Activated naive CD8-positive, alpha-beta T cell (primary cell): Measurements from ENCODE around the gene SET.
A peak's percentile ranks its signal among the peaks of the same experiment; 100 is the strongest.
"Not testable (repeated sequence)": the region's sequence is repeated elsewhere in the genome, so short reads cannot be mapped to it uniquely, and the experiment has no call there.

Experiments
- H3K27ac Mint-ChIP-seq: one replicate; pipeline ENCODE4 v1.8.0; 2021; ENCODE audit warnings: mixed read lengths
- H3K27me3 Mint-ChIP-seq: one replicate; pipeline ENCODE4 v1.8.0; 2021; ENCODE audit warnings: mixed read lengths
- H3K36me3 Mint-ChIP-seq: one replicate; pipeline ENCODE4 v1.8.0; 2021; ENCODE audit warnings: mixed read lengths
- H3K4me1 Mint-ChIP-seq: one replicate; pipeline ENCODE4 v1.8.0; 2021; ENCODE audit warnings: low read depth, mixed read lengths
- H3K4me3 Mint-ChIP-seq: one replicate; pipeline ENCODE4 v1.8.0; 2021; ENCODE audit warnings: mild to moderate bottlenecking, mixed read lengths
- H3K9me3 Mint-ChIP-seq: one replicate; pipeline ENCODE4 v1.8.0; 2021; ENCODE audit warnings: low read depth, mixed read lengths

SET gene

GRCh38 chr9:128677794-128678193 is 11.2 kb upstream of the SET start:
- Mint-ChIP-seq H3K36me3 (peaks cover 3% of the 10 kb centered on the region), H3K4me1 (peaks cover 4% of the 10 kb centered on the region), H3K9me3 (no peaks in the 10 kb centered on the region), H3K4me3 (no peak overlapping the region), H3K27ac (no peak overlapping the region), H3K27me3 (no peaks in the 10 kb centered on the region)

DNA sequence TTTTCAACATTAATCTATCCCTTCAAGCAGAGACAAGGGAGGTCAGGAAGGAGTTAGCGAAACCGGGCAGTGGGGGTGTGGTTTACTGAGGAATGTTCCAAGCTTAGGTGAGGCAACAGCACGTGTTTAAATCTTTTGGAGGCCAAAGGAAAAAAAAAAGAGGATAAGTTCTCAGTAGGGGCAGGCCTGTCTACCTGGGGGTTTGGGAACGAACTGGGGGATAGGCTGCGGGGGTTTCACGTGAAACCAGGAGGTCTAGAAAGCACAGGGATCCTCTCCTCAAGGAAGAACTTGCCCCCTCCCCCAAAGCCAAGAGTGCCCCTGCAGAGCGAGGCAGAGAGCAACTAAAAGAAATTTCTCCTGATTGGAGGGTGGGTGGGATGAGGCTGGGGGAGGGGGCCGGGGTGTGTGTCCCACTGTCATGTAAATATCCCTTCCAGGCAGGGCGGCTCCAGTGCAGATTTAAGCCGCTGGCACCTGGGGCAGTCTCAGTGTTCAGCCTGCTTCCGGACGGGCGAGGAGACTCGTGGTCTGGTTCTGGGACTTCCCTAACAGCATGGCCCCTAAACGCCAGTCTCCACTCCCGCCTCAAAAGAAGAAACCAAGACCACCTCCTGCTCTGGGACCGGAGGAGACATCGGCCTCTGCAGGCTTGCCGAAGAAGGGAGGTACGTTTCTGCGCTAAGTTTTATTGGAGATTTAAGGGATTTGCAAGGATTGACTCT is 5.5 kb upstream of the SET start:
- Mint-ChIP-seq H3K4me1 (peaks cover 52% of the 10 kb centered on the region), H3K27me3 (no peaks in the 10 kb centered on the region), H3K9me3 (no peaks in the 10 kb centered on the region), H3K36me3 (peaks cover 3% of the 10 kb centered on the region), H3K27ac (peak overlapping the region; percentile 98), H3K4me3 (peak overlapping the region; percentile 100)

DNA sequence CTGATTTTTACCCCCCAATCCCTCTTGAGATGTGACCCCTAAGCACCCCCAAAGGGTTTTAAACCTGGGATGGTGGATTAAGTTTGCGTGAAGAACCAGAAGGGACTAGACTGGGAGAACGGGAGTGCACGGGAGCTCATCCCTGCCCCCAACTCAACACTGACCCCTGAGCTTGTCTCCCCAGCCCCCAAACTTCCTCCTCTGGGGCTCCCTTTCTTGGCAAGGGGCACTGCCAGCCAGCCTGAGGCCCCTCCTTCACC is 5.0 kb upstream of the SET start:
- Mint-ChIP-seq H3K27me3 (no peaks in the 10 kb centered on the region), H3K9me3 (no peaks in the 10 kb centered on the region), H3K36me3 (peaks cover 3% of the 10 kb centered on the region), H3K27ac (peak overlapping the region; percentile 98), H3K4me3 (peak overlapping the region; percentile 100), H3K4me1 (peaks cover 52% of the 10 kb centered on the region)

DNA sequence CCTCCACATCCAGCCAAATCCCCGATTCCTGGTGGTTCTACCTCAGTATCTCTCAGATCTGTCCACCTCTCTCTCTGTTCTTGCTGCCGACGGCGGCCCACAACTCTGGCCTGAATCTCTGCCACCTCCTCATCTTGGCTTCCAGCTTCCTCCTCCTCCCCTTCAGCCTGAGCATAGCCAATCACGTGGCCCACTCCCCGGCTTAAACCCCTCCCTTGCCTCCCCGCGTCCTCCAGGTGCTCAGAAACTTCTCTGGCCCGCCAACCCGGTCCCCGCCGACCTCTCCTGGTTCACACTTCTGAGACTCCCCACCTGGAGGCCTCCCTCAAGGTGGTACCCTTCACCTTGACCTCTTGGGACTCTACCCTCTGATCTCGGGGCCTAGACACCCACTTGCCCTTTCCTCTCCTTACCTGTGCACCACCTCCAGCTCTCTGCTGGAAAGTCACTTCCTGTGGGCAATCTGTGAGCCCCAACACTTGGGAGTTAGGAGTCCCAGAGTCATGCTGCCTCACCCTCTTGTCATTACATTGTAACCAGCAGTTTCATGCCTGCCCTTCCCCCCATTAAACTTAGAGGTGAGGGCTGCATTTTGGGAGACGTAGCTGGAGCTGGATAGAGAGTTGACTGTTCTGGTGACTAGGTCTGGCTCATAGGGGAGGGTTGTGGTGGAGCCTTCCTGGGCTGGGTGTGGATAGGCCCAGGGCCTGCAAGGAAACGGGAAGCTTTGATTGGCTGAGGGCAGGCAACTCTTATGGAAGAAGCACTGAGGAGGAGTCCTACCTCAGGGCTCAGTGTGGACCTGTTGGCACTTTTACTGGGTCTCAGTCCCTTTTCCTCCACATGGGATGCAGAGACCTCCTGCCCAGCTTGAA is 4.5 kb upstream of the SET start:
- H3K4me3 Mint-ChIP-seq = peak overlapping the region; percentile 100
- H3K36me3 Mint-ChIP-seq = peaks cover 3% of the 10 kb centered on the region
- peaks cover 52% of the 10 kb centered on the region for H3K4me1 Mint-ChIP-seq
- no peaks in the 10 kb centered on the region for H3K27me3 Mint-ChIP-seq
- peak overlapping the region; percentile 98 for H3K27ac Mint-ChIP-seq
- no peaks in the 10 kb centered on the region for H3K9me3 Mint-ChIP-seq

- Mint-ChIP-seq H3K27me3 (no peaks in the 10 kb centered on the region), H3K4me3 (peak overlapping the region; percentile 100), H3K4me1 (peaks cover 54% of the 10 kb centered on the region), H3K36me3 (peaks cover 8% of the 10 kb centered on the region), H3K27ac (peak overlapping the region; percentile 98), H3K9me3 (no peaks in the 10 kb centered on the region)
These were observed 3.2 kb upstream of the SET start for GRCh38 chr9:128685636-128686489.

DNA sequence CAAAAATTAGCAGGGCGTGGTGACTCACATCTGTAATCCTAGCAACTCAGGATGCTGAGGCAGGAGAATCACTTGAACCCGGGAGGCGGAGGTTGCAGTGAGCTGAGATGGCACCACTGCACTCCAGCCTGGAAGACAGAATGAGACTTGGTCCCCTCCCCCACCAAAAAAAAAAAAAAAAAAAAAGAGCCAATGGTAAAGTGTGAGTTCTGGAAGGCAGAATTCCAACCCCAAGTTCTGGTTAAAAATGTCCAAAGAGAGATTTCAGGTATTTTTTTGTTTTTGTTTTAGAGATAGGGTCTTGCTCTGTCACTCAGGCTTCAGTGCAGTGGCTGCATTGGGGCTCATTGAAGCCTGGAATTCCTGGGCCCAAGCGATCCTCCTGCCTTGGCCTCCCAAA is 1.6 kb upstream of the SET start:
- H3K27me3 Mint-ChIP-seq = no peaks in the 10 kb centered on the region
- H3K4me1 Mint-ChIP-seq = peaks cover 62% of the 10 kb centered on the region
- no peak overlapping the region for H3K4me3 Mint-ChIP-seq
- peak overlapping the region; percentile 99 for H3K27ac Mint-ChIP-seq
- peaks cover 14% of the 10 kb centered on the region for H3K36me3 Mint-ChIP-seq
- H3K9me3 Mint-ChIP-seq = no peaks in the 10 kb centered on the region

DNA sequence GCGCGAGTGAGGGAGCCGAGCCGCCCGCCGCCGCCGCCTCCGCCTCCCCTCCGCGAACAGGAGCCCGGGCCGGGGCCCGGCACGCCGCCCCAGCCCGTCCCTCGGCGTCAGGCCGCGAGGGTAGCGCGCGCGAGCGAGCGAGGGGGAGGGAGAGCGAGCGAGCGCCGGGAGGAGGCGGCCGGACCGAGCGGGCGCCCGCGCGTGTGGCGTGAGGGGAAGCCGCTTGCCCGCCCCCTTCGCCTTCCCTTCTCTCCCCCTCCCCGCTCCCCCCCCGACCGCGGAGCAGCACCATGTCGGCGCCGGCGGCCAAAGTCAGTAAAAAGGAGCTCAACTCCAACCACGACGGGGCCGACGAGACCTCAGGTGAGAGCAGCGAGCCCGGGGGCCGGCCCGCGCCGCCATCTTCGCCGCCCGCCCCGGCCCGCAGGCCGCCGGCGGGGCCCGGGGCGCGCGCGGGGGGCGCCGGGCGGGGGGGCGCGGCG is 312 bp downstream of the SET start:
- Mint-ChIP-seq H3K27me3 (no peaks in the 10 kb centered on the region), H3K4me1 (peaks cover 63% of the 10 kb centered on the region), H3K9me3 (no peaks in the 10 kb centered on the region), H3K27ac (no peak overlapping the region), H3K4me3 (no peak overlapping the region), H3K36me3 (peaks cover 15% of the 10 kb centered on the region)

- Mint-ChIP-seq H3K4me3 (peak overlapping the region; percentile 100), H3K9me3 (no peaks in the 10 kb centered on the region), H3K36me3 (peaks cover 15% of the 10 kb centered on the region), H3K4me1 (peaks cover 58% of the 10 kb centered on the region), H3K27ac (peak overlapping the region; percentile 100), H3K27me3 (no peaks in the 10 kb centered on the region)
These were observed 1.0 kb downstream of the SET start for GRCh38 chr9:128689820-128690683.

DNA sequence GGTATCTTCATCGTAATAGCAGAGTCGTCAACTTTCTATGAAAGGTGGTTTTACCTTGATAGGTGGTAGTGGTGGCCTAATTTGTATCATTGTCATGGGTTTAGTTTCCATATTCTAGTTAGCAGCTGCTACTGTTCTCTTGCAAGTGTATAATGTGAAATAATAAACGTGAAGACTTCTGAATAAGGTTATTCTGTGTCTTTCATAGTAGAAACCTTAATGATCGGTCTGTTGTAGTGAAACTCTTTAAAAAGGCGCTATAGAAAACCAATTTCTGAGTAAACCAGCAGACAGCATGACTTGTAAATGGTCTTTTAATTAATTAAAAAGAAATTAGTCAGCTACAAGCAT is 1.6 kb downstream of the SET start:
- Mint-ChIP-seq H3K36me3 (peaks cover 15% of the 10 kb centered on the region), H3K4me1 (peaks cover 52% of the 10 kb centered on the region), H3K27me3 (no peaks in the 10 kb centered on the region), H3K4me3 (peak overlapping the region; percentile 100), H3K27ac (peak overlapping the region; percentile 100), H3K9me3 (no peaks in the 10 kb centered on the region)

DNA sequence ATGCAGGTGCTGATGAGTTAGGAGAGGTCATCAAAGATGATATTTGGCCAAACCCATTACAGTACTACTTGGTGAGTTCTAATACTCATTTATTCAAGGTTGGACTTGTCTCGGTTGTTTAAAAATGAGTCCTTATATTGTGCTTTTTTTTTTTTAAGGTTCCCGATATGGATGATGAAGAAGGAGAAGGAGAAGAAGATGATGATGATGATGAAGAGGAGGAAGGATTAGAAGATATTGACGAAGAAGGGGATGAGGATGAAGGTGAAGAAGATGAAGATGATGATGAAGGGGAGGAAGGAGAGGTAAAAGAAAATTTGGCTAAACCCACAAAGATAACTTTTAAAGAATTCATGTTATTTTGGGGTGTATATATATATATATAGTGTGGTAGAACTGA is 4.7 kb downstream of the SET start:
- peak overlapping the region; percentile 17 for H3K4me3 Mint-ChIP-seq
- peak overlapping the region; percentile 18 for H3K27ac Mint-ChIP-seq
- not testable (repeated sequence) for H3K27me3 Mint-ChIP-seq, H3K9me3 Mint-ChIP-seq
- peaks cover 15% of the 10 kb centered on the region for H3K36me3 Mint-ChIP-seq
- peaks cover 26% of the 10 kb centered on the region for H3K4me1 Mint-ChIP-seq

DNA sequence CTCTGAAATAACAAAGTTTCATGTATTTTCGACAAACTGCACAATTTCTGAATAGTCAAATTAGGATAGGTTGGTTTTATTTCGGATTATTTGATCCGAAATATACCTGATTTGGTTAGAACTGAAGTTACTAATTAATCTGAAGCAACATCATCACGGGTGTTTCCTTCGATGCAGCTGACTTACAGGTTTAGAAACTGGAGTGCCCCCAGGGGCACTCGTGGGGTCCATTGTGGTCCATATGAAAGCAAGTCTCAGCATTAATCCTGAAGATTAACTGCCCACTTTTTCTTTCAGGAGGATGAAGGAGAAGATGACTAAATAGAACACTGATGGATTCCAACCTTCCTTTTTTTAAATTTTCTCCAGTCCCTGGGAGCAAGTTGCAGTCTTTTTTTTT is 5.3 kb downstream of the SET start:
- Mint-ChIP-seq H3K36me3 (peaks cover 15% of the 10 kb centered on the region), H3K27ac (peak overlapping the region; percentile 18), H3K4me1 (peaks cover 26% of the 10 kb centered on the region), H3K27me3 (no peaks in the 10 kb centered on the region), H3K4me3 (no peak overlapping the region), H3K9me3 (no peaks in the 10 kb centered on the region)

DNA sequence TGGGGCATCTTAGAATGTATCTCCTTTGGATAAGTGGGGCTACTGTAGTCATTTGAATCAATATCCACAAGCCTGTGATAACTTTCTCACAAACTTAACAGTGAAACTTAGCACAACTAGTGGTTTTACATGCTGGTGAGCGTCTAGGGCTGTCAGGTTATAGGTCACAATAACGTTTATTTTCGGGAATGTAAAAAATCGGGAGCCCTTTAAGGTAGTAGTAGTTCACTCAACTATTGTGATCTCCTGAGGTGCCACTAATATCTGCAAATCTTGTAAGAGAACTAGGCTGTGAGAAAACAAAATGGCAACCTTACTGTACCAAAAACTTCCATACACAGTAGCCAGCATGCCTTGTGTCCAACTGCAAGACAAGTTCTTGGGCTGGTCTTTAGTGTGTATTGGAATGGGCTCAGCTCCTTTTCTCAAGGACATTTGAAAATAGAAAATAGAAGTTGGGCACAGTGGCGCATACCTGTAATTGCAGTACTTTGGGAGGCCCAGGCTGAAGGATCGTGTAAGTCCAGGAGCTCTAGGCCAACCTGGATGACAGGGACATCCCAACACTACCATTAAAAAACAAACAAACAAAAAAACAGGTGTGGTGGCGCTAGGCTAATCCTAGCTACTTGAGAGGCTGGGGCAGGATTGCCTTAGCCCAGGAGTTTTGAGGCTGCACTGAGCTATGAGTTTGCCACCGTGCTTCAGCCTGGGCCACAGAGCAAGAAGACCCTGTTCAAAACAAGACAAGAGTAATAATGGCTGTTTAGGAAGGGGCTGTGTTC is 8.1 kb downstream of the SET start:
- Mint-ChIP-seq H3K27ac (peak overlapping the region; percentile 22), H3K36me3 (peaks cover 2% of the 10 kb centered on the region), H3K9me3 (no peaks in the 10 kb centered on the region), H3K27me3 (no peaks in the 10 kb centered on the region), H3K4me3 (no peak overlapping the region), H3K4me1 (peaks cover 20% of the 10 kb centered on the region)

DNA sequence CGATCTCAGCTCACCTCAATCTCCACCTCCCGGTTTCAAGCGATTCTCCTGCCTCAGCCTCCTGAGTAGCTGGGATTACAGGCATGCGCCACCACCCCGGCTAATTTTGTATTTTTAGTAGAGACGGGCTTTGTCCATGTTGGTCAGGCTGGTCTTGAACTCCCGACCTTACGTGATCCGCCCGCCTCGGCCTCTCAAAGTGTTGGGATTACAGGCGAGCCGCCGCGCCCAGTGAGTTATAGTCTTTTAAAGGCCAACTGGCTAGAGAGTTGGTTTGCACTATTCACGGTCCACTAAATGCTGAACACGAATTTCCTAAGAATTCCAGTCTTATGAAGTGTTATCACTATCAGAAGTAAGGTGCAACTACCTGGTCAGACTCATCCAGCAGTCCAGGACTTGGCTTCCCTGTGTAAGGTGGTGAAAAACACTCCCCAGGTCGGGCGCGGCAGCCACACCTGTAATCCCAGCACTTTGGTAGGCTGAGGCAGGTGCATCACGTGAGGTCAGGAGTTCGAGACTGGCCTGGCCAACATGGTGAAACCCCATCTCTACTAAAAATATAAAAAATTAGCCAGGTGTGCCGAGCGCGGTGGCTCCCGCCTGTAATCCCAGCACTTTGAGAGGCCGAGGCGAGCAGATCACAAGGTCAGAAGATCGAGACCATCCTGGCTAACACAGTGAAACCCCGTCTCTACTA is 10.2 kb downstream of the SET start:
- H3K27me3 Mint-ChIP-seq, H3K9me3 Mint-ChIP-seq, H3K36me3 Mint-ChIP-seq, H3K27ac Mint-ChIP-seq, H3K4me3 Mint-ChIP-seq: not testable (repeated sequence)
- peaks cover 13% of the 10 kb centered on the region for H3K4me1 Mint-ChIP-seq
